HG02759 (cell line): ENCODE measurements around the gene DGAT2.
"Not testable (repeated sequence)": the region's sequence is repeated elsewhere in the genome, so short reads cannot be mapped to it uniquely, and the experiment has no call there.

Source experiments
- ATAC-seq: cut with Tn5 transposase; IDR thresholded peaks from one replicate; pipeline ENCODE4 v1.9.1; 2021; ENCODE audit warnings: mild to moderate bottlenecking, moderate library complexity; ENCODE audit not compliant: unreplicated experiment

Gene DGAT2

GRCh38 chr11:75748729-75749273 is 19.8 kb upstream of the DGAT2 start:
- not testable (repeated sequence) for ATAC-seq

- ATAC-seq, result not testable (repeated sequence)
Measured at GRCh38 chr11:75754933-75755332, 13.6 kb upstream of the DGAT2 start.

DNA sequence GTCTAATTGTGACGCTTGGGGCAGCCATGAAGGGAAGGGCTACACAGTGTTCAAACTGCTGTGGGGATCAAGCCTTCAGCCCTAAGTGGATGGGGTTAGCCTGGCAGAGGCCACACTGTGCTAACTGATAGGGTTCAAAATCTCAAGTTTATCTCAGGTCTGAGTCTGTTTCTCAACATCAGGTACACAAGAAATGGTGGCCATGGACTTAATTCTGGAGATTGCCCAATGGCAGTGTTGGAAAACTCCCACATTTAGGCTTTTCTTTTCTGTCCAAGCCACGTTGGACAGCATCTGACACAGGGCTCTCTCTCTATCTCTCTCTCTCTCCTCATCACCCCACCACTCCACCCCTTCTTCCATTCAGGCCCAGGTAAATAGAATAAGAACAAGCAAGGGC is 10.9 kb upstream of the DGAT2 start:
- ATAC-seq, result no peak

- no peak for ATAC-seq
Measured at GRCh38 chr11:75759832-75760231, 8.7 kb upstream of the DGAT2 start.

- ATAC-seq, result no peak
Measured at GRCh38 chr11:75760243-75760642, 8.3 kb upstream of the DGAT2 start.

DNA sequence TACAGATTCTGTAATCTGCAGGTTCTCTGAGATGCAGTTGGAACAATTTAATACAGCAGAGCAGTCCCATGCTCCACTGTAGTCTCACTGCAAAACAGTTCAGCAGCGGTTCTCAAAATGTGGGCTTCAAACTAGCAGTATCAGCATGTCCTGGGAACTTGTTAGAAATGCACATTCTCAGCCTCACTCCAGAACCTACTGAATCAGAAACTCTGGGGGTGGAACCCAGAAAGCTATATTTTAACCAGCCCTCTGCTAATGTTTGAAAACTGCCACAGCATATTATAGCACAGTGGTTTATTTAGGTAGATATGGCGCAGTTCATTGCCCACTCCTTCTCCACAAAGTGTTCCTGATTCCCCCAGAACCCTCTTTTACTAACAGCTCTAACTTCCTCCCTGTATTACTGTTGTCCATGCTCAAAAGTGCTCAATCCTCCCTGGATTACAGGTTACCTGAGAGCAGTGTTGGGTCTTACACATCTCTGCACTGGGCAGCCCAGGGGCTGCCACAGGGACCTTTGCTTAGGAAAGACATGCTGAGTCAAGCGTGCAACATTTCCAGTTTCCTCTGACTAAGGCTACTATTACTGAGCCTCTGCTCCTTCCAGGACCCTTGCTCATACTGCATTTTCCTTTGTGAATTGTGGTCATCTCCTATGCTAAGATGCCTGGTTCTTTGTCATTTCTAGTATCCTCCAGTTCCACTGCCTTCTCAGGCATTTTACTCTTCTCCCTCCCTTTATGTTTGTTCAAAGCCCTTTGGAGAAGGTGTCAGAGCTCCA is 7.7 kb upstream of the DGAT2 start:
- ATAC-seq, result no peak

DNA sequence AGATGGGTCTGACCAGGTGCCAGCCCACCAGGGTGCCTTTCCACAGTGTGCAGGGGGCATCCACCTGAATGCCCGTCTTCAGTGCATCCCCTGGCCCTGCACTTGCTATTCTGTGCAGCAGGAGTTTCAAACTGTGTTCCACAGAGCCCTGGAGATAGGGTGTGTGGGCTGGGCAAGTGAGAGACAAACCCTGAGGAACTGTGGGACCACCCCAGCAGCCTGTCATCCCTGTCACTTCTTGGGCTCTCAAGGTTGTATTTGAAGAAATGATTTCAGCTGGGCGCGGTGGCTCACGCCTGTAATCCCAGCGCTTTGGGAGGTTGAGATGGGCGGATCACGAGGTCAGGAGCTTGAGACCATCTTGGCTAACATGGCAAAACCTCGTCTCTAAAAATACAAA is 6.4 kb upstream of the DGAT2 start:
- ATAC-seq, result no peak

- ATAC-seq, result no peak
Measured at GRCh38 chr11:75762885-75763284, 5.7 kb upstream of the DGAT2 start.

DNA sequence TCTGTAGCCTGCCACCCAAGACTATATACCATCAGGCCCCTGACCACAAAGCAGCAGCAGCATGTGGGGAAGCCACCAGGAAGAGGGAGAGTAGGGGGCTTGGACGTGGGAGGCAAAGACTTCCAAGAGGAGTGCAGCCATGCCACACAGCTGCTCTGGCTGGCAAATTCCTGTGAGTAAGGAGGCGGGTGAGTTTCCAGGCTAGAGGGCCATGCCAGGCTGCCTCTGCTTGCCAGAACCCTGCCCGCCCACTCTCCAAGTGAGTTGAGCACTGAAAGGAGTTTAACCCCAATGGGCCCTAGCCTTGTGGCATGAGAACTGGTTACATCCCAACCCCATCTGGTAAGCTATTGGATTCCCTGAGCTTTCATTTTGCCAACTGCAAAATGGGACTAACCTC is 4.7 kb upstream of the DGAT2 start:
- no peak for ATAC-seq

- no peak for ATAC-seq
Measured at GRCh38 chr11:75765116-75765515, 3.5 kb upstream of the DGAT2 start.

- no peak for ATAC-seq
Measured at GRCh38 chr11:75766443-75767227, 1.9 kb upstream of the DGAT2 start.

GRCh38 chr11:75767228-75767572 is 1.4 kb upstream of the DGAT2 start:
- no peak for ATAC-seq

GRCh38 chr11:75767793-75768111 is 826 bp upstream of the DGAT2 start:
- ATAC-seq, result no peak

GRCh38 chr11:75768909-75769771 is 562 bp downstream of the DGAT2 start:
- ATAC-seq, result peak; percentile 1

DNA sequence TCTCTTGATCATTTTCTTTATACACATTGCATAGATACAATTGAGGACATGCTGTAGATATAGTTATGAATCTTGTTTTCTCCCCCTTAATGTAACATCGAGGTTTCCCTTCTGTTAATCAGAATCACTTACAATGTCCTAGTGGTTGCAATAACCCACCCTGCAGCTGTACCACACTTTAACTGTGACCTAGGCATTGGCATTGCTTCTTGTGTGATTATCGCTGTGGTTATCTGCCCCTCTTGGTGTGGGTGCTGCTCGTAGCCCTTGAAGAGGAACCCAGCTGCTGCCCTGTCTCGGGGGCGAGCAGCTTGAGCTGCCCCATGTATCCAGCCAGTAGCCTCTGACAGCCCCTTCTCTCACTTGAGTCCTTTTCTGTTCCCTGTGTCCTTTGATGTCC is 1.5 kb downstream of the DGAT2 start:
- ATAC-seq, result no peak

- ATAC-seq, result no peak
Measured at GRCh38 chr11:75771646-75772410, 3.2 kb downstream of the DGAT2 start.

DNA sequence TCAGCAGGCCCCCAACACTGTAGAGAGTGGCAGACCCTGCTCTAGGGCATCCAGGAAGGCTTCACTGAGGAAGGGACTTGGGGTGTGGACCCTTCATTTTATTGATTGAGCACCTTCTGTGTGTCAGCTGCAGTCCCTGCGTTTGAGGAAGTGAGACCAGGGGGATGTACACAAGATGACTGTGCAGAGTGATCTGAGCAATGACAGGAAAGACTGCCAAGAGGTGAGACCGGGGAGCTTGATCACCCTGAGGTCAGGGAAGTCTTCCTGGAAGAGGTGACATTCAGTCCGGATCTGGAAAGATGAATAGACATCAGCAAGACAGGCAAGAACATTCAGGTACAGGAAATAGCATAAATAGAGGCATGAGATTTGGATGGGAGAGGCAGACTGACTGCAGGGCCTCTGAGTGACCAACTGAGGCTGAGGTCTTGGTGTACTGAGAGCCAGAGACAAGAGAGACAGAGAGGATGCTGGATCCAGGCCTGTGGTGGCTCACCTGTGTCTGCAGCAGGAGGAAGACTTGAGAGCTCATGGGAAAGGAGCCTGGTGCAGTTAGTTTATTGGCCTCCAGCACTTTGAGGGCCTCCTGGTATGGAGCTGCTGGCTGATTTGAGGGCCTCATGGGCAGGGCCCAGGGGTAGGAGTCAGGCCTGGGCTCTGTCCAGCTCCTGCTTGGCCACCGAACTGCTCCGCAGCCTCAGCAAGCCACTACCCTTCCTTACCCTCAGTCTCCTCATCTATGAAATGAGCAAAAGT is 5.2 kb downstream of the DGAT2 start:
- ATAC-seq, result peak; percentile 84

DNA sequence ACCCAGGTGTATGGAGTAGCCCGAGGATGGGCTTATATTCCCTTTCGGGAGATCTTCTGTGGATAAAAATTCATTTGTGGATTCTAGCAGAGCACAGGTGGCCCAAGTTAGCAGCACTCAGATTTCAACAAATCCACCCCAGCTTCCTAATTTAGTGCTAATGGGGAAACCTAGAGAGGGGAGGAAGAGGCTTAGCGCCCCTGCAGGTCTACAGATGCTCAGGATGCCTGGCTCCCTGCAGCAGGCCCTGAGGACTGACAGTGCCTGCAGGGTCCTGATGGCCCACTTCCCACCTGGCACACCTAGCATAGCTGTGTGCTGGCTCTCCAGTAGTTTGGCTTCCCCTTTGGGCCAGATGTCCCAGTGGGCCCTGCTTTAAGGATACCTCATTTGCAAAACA is 6.5 kb downstream of the DGAT2 start:
- no peak for ATAC-seq

- ATAC-seq, result no peak
Measured at GRCh38 chr11:75776546-75776945, 8.0 kb downstream of the DGAT2 start.
